ENCODE data around the gene SRC. TPM values are rescaled to one million over a fixed set of nuclear protein-coding genes. Genes with fewer than 3 reads are reported as not detected.
A peak's percentile ranks its signal among the peaks of the same experiment; 100 is the strongest.

The SRC gene
- total and polyA plus RNA-seq, 2 of the 8 experiments (the other 6 are each of a cell fraction or from before 2014, with no cell fraction given): 27.6 to 28.8 TPM

GRCh38 chr20:37365760-37366638 is 20.1 kb downstream of the SRC start:
- POLR2A ChIA-PET (ENCODE audit: partially characterized antibody): interaction anchor here (0.7 to 0.9 kb wide), 2 partner anchors 10 to 16 kb away, joined by 3 to 10 read pairs; no protein-coding TSS in a partner anchor
- H3K27ac ChIP-seq (ENCODE audit: low read depth, low read length): no peak overlapping the region
- no peak overlapping the region for H4K91ac ChIP-seq (replicated peaks; ENCODE audit: insufficient read length, low read length)
- peaks cover 0 to 4% of the 10 kb centered on the region in 2 experiments; a peak in 1 of 4 replicates for H3K79me2 ChIP-seq (ENCODE audit: control insufficient read depth in 1 of 2, insufficient read depth in 2 of 2, low read length in 2 of 2)
- H2AK5ac ChIP-seq (ENCODE audit: low read depth, low read length): no peak overlapping the region
- peaks cover 8% of the 10 kb centered on the region; the same call in 1 of the 2 replicates for H3K79me1 ChIP-seq (ENCODE audit: low read depth, low read length)
- no peak overlapping the region for H3K4me2 ChIP-seq (ENCODE audit: insufficient read depth in 1 of 2, low read depth in 2 of 2, low read length in 2 of 2)
- H2BK20ac ChIP-seq (ENCODE audit: low read length): no peak overlapping the region
- H3K9ac ChIP-seq (replicated peaks in 1 of 4; ENCODE audit: extremely low read depth in 1 of 4, low read depth in 3 of 4, low read length in 3 of 4): no peak overlapping the region
- H4K20me1 ChIP-seq (replicated peaks in 1 of 2; ENCODE audit: control insufficient read depth in 1 of 2, insufficient read depth in 2 of 2, low read length in 2 of 2): peaks cover 0 to 4% of the 10 kb centered on the region in 2 experiments
- FAIRE-seq: no peak
- H2BK5ac ChIP-seq (ENCODE audit: low read depth, low read length): no peak overlapping the region
- CTCF ChIA-PET (ENCODE audit: partially characterized antibody): interaction anchor here (0.7 to 1.6 kb wide), 5 partner anchors 11 to 171 kb away, joined by 3 to 6 read pairs (median 3); no protein-coding TSS in a partner anchor
- no peak overlapping the region for H2BK15ac ChIP-seq (ENCODE audit: low read length)
- no peak overlapping the region for H3K56ac ChIP-seq (replicated peaks; ENCODE audit: insufficient read length, low read depth, low read length)
- no peak overlapping the region for H4K8ac ChIP-seq (ENCODE audit: extremely low read depth, insufficient read depth, low read length)
- H3K36me3 ChIP-seq (ENCODE audit: control insufficient read depth in 2 of 4, insufficient read depth in 4 of 4, low read length in 3 of 4): peaks cover 0 to 15% (median 5%) of the 10 kb centered on the region in 4 experiments; a peak in 5 of 8 replicates
- H3K9me3 ChIP-seq (ENCODE audit: insufficient read depth in 2 of 2, low read depth in 1 of 2, low read length in 1 of 2): no peaks in the 10 kb centered on the region
- H3K23me2 ChIP-seq (ENCODE audit: low read depth, low read length): no peaks in the 10 kb centered on the region
- no peak overlapping the region for H3K18ac ChIP-seq (ENCODE audit: extremely low read depth, low read length)
- no peak overlapping the region for H2BK12ac ChIP-seq (ENCODE audit: low read depth, low read length)
- no peak for TF ChIP-seq ASH2L (IDR thresholded peaks at IDR 0.05; ENCODE audit: low read length)
- TF ChIP-seq HDAC2 (IDR thresholded peaks at IDR 0.05; ENCODE audit: borderline replicate concordance in 1 of 2, low read depth in 2 of 2, low read length in 2 of 2): peak in 1 of 2 experiments; percentile 37; a peak in 1 of 4 replicates
- TF ChIP-seq KDM1A (IDR thresholded peaks at IDR 0.05; ENCODE audit: borderline replicate concordance, low read length): peak; percentile 74; the same call in 1 of the 2 replicates
- no peak overlapping the region for H2AFZ ChIP-seq (ENCODE audit: low read length)
- H3K27me3 ChIP-seq (replicated peaks in 1 of 4; ENCODE audit: control insufficient read depth in 3 of 4, extremely low read depth in 1 of 4, insufficient read depth in 3 of 4, low read length in 3 of 4): no peaks in the 10 kb centered on the region
- H2BK120ac ChIP-seq (replicated peaks; ENCODE audit: low read depth, low read length): no peak overlapping the region
- H3K4me1 ChIP-seq (replicated peaks in 1 of 4; ENCODE audit: control insufficient read depth in 3 of 4, insufficient read depth in 4 of 4, low read length in 3 of 4): no peaks in the 10 kb centered on the region; a peak in 1 of 7 replicates
- no peak overlapping the region for H4K5ac ChIP-seq (ENCODE audit: insufficient read length, low read depth, low read length)
- no peak overlapping the region for H3K4ac ChIP-seq (replicated peaks; ENCODE audit: insufficient read length, low read depth, low read length)
- no peak overlapping the region for H3K23ac ChIP-seq (ENCODE audit: insufficient read length)
- no peak overlapping the region for H3K4me3 ChIP-seq (ENCODE audit: extremely low read depth in 1 of 4, insufficient read depth in 2 of 4, low read depth in 3 of 4, low read length in 4 of 4)
- WGBS, 2 experiments (ENCODE audit: extremely low coverage in 1 of 2, insufficient coverage in 1 of 2, insufficient read length in 1 of 2, insufficient replicate concordance in 2 of 2, low coverage in 1 of 2, low lambda C conversion rate in 2 of 2, missing lambda C conversion rate in 1 of 2): 95% methylated on average over 6 of the region's 6 CpGs; no CpG with 5 or more reads in 1 of the 2 experiments
- DNase-seq (ENCODE audit: low read depth in 1 of 2, low spot score in 2 of 2): no peak
- H3K14ac ChIP-seq (ENCODE audit: insufficient read length): no peak overlapping the region

Measured in H1 (cell line).